ENCODE results near the gene CREB3L2. TPM values are rescaled to one million over a fixed set of nuclear protein-coding genes. Genes with fewer than 3 reads are reported as not detected.

CREB3L2 gene
- total and polyA plus RNA-seq, 2 of the 13 experiments (the other 11 are each of a cell fraction or from before 2014, with no cell fraction given): 22.1 to 41.1 TPM

GRCh38 chr7:138004046-138004445 lies 2.2 kb upstream of the CREB3L2 start:
- Histone ChIP-seq H3K27me3 (ENCODE audit: control insufficient read depth in 1 of 2, insufficient read depth in 2 of 2, low read length in 2 of 2) (no peaks in the 10 kb centered on the region; a peak in 1 of 5 replicates), H3K9me3 (ENCODE audit: low read length) (no peaks in the 10 kb centered on the region), H3K9ac (ENCODE audit: insufficient read depth, low read depth, low read length) (no peak overlapping the region), H3K36me3 (replicated peaks in 1 of 2; ENCODE audit: control insufficient read depth in 1 of 2, insufficient read depth in 2 of 2, low read length in 2 of 2) (no peaks in the 10 kb centered on the region), H3K79me2 (ENCODE audit: insufficient read depth, low read length) (peaks cover 29% of the 10 kb centered on the region), H4K20me1 (ENCODE audit: insufficient read depth, low read length) (peaks cover 11% of the 10 kb centered on the region), H3K4me2 (ENCODE audit: low read depth, low read length) (no peak overlapping the region), H2AFZ (ENCODE audit: low read length) (no peak overlapping the region), H3K4me1 (ENCODE audit: insufficient read depth, low read length) (peaks cover 24% of the 10 kb centered on the region), H3K4me3 (replicated peaks in 1 of 3; ENCODE audit: insufficient read depth in 1 of 3, low read depth in 2 of 3, low read length in 3 of 3) (no peak overlapping the region), H3K27ac (ENCODE audit: extremely low read length, insufficient read depth, low read length) (no peak overlapping the region)
- ATAC-seq (no peak), DNase-seq (ENCODE audit: low spot score) (no peak), FAIRE-seq (no peak)
- TF ChIP-seq ZNF275 (CRISPR knock-in tag; IDR thresholded peaks at IDR 0.05; ENCODE audit: borderline replicate concordance): no peak
- ChIA-PET POLR2A (no interaction called here), CTCF (ENCODE audit: low intra/inter-chr PET ratio, low total read pairs) (no interaction called here)
- no TSS peak for BruUV-seq (replicated peaks)
- in situ Hi-C loops (cut with HindIII; ENCODE audit: extremely low pct_ligation_motif_present, low pct_unique_long_range_greater_than_20kb): loop anchor here (25.0 kb wide), 1 partner anchor 733 kb away; no protein-coding TSS in a partner anchor
- intact Hi-C loops (cut with micrococcal nuclease; ENCODE audit: unreplicated experiment): loop anchor here (5.0 kb wide), 1 partner anchor 458 kb away; the partner anchor contains the start of gene TRIM24
- WGBS (ENCODE audit: low lambda C conversion rate): 81% methylated on average over 4 of the region's 4 CpGs

DNA sequence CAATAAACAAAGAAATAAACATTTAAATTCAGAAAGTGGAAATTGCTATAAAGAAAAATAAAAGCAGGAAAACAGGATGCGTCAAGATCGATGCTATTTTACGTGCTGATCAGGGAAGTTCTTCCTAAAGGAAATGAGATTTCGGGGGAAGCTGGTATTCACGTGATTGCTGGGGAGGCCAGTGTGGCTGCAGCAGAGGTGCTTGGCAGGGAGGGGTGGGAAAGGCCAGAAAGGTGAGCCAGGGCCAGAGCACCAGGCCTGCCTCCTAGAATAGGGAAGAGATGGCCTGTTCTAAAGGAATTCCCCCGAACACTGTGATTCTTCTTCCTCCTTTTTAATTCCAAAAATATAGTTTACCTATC lies 923 bp upstream of the CREB3L2 start:
- POLR2A ChIA-PET: interaction anchor here (1.7 to 4.1 kb wide), 4 partner anchors 11 to 98 kb away, joined by 5 to 27 read pairs (median 10); no protein-coding TSS in a partner anchor
- H3K4me2 ChIP-seq (ENCODE audit: low read depth, low read length): peak overlapping the region; percentile 66
- no peak overlapping the region; a peak in 1 of 6 replicates for H3K4me3 ChIP-seq (replicated peaks in 1 of 3; ENCODE audit: insufficient read depth in 1 of 3, low read depth in 2 of 3, low read length in 3 of 3)
- peaks cover 0 to 2% of the 10 kb centered on the region in 2 experiments; a peak in 3 of 5 replicates for H3K36me3 ChIP-seq (replicated peaks in 1 of 2; ENCODE audit: control insufficient read depth in 1 of 2, insufficient read depth in 2 of 2, low read length in 2 of 2)
- H2AFZ ChIP-seq (ENCODE audit: low read length): no peak overlapping the region
- H3K27ac ChIP-seq (ENCODE audit: extremely low read length, insufficient read depth, low read length): peak overlapping the region; percentile 40
- CTCF ChIA-PET (ENCODE audit: low intra/inter-chr PET ratio, low total read pairs): interaction anchor here (3.6 kb wide), 1 partner anchor 99 kb away, joined by 11 read pairs; no protein-coding TSS in a partner anchor
- no peak for FAIRE-seq
- BruUV-seq (replicated peaks): no TSS peak
- H3K79me2 ChIP-seq (ENCODE audit: insufficient read depth, low read length): peaks cover 41% of the 10 kb centered on the region
- peaks cover 11% of the 10 kb centered on the region for H4K20me1 ChIP-seq (ENCODE audit: insufficient read depth, low read length)
- H3K27me3 ChIP-seq (ENCODE audit: control insufficient read depth in 1 of 2, insufficient read depth in 2 of 2, low read length in 2 of 2): no peaks in the 10 kb centered on the region; a peak in 1 of 5 replicates
- in situ Hi-C loops (cut with HindIII; ENCODE audit: extremely low pct_ligation_motif_present, low pct_unique_long_range_greater_than_20kb): loop anchor here (25.0 kb wide), 1 partner anchor 734 kb away; no protein-coding TSS in a partner anchor
- H3K9me3 ChIP-seq (ENCODE audit: low read length): no peaks in the 10 kb centered on the region
- peaks cover 30% of the 10 kb centered on the region for H3K4me1 ChIP-seq (ENCODE audit: insufficient read depth, low read length)
- WGBS (ENCODE audit: low lambda C conversion rate): 78% methylated on average over 6 of the region's 6 CpGs
- intact Hi-C loops (cut with micrococcal nuclease; ENCODE audit: unreplicated experiment): loop anchor here (2.0 to 5.0 kb wide), 3 partner anchors 36 to 736 kb away; partner anchors contain the start of gene TRIM24
- DNase-seq (ENCODE audit: low spot score): no peak
- no peak overlapping the region for H3K9ac ChIP-seq (ENCODE audit: insufficient read depth, low read depth, low read length)
- ATAC-seq: no peak
- TF ChIP-seq ZNF609 (CRISPR knock-in tag; IDR thresholded peaks at IDR 0.05; ENCODE audit: borderline replicate concordance) (no peak), SYNCRIP (IDR thresholded peaks at IDR 0.05; ENCODE audit: insufficient read depth, low read depth, low read length) (no peak), ZFP1 (CRISPR knock-in tag; IDR thresholded peaks at IDR 0.05) (no peak)
- TF ChIP-seq, protein P1, sequence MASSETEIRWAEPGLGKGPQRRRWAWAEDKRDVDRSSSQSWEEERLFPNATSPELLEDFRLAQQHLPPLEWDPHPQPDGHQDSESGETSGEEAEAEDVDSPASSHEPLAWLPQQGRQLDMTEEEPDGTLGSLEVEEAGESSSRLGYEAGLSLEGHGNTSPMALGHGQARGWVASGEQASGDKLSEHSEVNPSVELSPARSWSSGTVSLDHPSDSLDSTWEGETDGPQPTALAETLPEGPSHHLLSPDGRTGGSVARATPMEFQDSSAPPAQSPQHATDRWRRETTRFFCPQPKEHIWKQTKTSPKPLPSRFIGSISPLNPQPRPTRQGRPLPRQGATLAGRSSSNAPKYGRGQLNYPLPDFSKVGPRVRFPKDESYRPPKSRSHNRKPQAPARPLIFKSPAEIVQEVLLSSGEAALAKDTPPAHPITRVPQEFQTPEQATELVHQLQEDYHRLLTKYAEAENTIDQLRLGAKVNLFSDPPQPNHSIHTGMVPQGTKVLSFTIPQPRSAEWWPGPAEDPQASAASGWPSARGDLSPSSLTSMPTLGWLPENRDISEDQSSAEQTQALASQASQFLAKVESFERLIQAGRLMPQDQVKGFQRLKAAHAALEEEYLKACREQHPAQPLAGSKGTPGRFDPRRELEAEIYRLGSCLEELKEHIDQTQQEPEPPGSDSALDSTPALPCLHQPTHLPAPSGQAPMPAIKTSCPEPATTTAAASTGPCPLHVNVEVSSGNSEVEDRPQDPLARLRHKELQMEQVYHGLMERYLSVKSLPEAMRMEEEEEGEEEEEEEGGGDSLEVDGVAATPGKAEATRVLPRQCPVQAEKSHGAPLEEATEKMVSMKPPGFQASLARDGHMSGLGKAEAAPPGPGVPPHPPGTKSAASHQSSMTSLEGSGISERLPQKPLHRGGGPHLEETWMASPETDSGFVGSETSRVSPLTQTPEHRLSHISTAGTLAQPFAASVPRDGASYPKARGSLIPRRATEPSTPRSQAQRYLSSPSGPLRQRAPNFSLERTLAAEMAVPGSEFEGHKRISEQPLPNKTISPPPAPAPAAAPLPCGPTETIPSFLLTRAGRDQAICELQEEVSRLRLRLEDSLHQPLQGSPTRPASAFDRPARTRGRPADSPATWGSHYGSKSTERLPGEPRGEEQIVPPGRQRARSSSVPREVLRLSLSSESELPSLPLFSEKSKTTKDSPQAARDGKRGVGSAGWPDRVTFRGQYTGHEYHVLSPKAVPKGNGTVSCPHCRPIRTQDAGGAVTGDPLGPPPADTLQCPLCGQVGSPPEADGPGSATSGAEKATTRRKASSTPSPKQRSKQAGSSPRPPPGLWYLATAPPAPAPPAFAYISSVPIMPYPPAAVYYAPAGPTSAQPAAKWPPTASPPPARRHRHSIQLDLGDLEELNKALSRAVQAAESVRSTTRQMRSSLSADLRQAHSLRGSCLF (CRISPR knock-in tag; IDR thresholded peaks at IDR 0.05; ENCODE audit: borderline replicate concordance): no peak
